Fibroblast of pulmonary artery (primary cell): ENCODE measurements around the gene TFIP11.

Experiments
- DNase-seq: peaks from one replicate; pipeline ENCODE4 v3.0.0-alpha.2; 2010; ENCODE audit warnings: low read depth
- H3K4me3 ChIP-seq: replicated peaks from 2 replicates; pipeline ENCODE4 v1.5.1; 2011; ENCODE audit warnings: low read depth, mild to moderate bottlenecking, control low read depth, low read length, moderate library complexity
- TF ChIP-seq, protein P1 (sequence below): IDR thresholded peaks from 2 replicates; pipeline ENCODE4 v1.5.1; 2011; ENCODE audit warnings: mild to moderate bottlenecking, control low read depth, low read length, inconsistent platforms; ENCODE audit errors: missing control alignments

TFIP11 gene

DNA sequence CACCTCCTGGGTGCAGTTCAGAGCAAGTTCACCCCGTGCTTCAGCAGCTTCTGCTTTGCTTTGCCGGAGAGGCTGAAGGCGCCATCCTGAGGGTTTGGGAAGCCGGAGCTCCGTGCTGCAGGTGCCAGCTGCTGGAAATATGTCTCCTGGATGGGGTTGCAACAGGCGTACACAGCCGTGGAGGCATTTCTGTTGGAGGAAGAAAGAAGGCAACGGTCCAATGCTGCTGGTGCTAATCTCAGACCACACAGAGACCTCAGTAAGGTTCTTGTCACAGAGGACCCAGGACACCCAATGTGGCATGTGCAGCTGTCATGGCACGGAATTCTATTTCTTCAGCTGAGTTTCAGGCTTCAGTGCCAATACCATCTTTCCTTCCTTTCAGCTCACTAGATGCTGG lies 59.1 kb downstream of the TFIP11 start:
- no peak for DNase-seq
- TF ChIP-seq, protein P1, sequence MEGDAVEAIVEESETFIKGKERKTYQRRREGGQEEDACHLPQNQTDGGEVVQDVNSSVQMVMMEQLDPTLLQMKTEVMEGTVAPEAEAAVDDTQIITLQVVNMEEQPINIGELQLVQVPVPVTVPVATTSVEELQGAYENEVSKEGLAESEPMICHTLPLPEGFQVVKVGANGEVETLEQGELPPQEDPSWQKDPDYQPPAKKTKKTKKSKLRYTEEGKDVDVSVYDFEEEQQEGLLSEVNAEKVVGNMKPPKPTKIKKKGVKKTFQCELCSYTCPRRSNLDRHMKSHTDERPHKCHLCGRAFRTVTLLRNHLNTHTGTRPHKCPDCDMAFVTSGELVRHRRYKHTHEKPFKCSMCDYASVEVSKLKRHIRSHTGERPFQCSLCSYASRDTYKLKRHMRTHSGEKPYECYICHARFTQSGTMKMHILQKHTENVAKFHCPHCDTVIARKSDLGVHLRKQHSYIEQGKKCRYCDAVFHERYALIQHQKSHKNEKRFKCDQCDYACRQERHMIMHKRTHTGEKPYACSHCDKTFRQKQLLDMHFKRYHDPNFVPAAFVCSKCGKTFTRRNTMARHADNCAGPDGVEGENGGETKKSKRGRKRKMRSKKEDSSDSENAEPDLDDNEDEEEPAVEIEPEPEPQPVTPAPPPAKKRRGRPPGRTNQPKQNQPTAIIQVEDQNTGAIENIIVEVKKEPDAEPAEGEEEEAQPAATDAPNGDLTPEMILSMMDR, result no peak
- no peak overlapping the region for H3K4me3 ChIP-seq

DNA sequence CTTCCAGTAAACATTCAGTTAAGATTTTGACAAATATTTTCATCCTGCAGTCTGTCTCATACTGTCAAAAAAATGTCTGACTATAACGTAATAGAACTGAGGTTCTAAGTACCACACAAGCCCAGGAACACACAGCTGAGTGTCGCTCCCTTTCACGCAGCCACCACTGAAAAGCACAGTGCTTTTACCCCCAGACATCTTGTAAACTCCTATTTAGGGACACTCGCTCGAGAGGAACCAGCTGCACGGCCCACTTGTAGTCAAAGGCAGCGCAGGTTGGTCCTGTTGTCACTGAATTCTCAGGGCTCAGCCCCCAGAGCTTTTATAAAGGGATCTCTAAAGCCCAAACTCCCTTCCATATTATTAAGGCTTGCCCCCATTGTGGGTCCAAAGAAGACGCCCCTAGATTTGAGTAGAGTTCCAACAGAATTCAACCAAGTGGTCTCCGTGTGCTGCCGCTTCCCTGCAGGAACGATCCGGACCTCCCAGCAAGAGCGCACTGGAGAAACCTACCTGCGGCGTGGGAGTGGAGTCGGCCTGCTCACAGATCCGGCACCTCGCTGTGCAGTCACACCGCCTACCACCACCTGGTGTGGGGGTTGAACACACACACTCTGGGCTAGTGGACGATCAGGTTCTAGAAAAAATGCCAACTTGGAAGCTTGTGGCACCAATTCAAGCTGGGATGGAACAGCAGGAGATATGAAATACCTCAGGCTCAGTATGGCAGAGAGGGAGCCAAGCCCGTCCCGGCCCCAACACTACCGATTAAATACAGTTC lies 59.8 kb downstream of the TFIP11 start:
- TF ChIP-seq, protein P1, result no peak
- no peak for DNase-seq
- no peak overlapping the region for H3K4me3 ChIP-seq

DNA sequence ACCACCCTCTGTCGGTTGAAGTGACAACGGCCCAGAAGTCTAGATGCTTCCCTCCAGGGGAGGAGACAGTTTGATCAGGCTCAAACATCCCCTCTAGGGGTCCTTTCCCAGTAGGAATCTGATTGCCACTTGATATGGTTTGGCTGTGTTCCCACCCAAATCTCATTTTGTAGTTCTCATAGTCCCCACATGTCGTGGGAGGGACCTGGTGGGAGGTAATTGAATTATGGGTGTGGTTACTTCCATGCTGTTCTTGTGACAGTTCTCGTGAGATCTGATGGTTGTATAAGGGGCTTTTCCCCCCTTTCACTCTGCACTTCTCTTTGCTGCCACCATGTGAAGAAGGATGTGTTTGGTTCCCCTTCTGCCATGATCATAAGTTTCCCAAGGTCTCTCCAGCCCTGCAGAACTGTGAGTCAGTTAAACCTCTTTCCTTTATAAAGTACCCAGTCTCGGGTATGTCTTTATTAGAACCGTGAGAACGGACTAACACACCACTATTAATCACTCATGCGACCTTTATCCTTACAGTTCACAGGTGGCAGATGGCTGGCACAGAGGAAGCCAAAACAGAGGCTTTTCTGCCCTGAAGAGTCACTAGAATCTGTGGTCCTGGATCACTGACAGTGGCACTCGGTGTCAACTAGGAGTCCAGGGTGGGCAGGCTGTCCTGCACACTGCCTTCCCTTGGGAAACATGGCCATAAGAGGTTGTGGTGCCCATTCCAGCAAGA lies 61.7 kb downstream of the TFIP11 start:
- TF ChIP-seq, protein P1, result no peak
- no peak for DNase-seq
- no peak overlapping the region for H3K4me3 ChIP-seq

DNA sequence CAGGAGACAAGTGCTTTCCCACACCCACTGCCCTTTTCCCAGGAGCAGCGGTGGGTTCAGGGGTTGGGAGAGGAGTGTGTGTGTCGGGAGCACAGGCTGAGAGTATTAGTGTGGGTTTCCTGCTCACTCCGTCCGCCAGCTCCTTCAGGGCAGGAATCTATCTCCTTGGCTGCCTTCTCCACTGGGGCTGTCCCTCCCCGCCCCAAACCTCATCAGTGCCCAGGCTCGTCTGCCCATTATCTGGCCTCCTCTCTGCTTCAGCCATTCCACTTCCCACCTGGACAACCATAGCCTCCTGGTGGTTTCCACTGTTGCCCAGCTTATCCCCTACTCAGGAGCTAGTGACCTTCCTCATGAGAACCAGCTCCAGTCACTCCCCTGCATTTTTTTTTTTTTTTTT lies 63.3 kb downstream of the TFIP11 start:
- no peak for DNase-seq
- TF ChIP-seq, protein P1, result no peak
- H3K4me3 ChIP-seq, result no peak overlapping the region

DNA sequence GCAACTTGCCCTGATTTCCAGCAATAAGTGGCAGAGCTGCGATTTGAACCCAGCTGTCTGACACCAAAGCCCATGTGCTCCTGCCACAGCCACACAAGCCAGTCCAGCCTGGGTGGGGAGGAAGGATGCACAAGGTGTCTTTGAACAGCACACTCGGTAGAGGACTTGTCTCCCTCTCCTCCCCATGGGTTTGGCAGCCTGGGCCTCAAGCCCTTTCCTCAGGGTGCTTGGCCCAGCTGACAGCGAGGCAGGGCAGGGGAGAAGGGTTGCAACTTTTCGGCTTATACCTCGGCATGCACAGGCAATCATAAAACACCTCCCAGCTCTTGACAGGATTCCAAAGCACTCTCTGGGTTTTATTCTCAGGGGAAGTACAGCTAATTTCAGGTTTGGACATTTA lies 63.9 kb downstream of the TFIP11 start:
- DNase-seq, result no peak
- no peak overlapping the region for H3K4me3 ChIP-seq
- TF ChIP-seq, protein P1, result no peak

DNA sequence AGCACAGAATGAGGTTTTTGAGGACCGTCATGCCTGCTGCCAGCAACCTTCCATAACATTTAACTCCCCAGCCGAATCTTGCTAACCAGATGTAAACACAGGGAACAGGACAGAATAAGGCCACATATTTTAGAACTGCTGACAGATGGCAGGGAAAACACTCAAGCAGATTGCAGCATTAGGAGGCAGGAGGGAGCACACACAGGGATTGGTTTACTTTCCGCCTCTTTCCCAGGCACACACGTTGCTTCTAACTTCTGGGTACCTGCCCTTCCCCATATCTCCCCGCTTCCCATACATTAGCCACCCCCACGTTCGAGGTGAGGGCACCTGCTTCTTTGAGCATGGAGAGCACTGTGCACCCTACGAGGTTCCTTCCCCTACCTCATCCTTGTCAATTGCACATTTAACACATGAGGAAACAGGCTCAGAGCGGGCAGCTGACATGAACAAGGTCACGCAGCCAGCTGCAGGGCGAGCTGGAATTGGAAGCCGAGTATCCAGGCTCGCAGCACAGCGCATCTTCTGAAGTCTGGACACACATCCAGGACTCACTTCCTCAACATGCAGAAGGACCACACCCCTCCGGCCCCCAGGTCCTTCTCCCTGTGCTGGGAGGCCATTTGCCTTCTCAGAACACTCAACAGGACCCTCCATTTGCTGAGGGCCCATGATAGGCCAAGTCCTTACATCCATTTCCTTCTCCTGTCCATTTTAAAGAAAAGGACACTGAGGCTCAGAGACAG lies 64.5 kb downstream of the TFIP11 start:
- TF ChIP-seq, protein P1, result no peak
- no peak overlapping the region for H3K4me3 ChIP-seq
- DNase-seq, result no peak
